K562 (cell line): ENCODE results near the gene DPEP2NB.

ENCODE experiments used
- GTF2F1 ChIP-seq: IDR thresholded peaks from 2 replicates; pipeline ENCODE4 v1.6.1; 2011; ENCODE audit warnings: low read depth, low read length, improper control_type of control experiment
- NRF1 ChIP-seq, 2 experiments: fragments of 450-650 bp; IDR thresholded peaks in 1 of 2; conservative IDR thresholded peaks in 1 of 2; 2 replicates each; pipeline ENCODE4 v1.6.1; 2014; ENCODE audit warnings: mild to moderate bottlenecking in 2 of 2
- PHF8 ChIP-seq: fragments of 200-600 bp; sonication (generic); IDR thresholded peaks from 2 replicates; pipeline ENCODE4 v1.6.1; 2012; ENCODE audit warnings: mixed run types, mild to moderate bottlenecking, inconsistent platforms, low read length, moderate library complexity, borderline replicate concordance
- POLR2A ChIP-seq: fragments of 450-650 bp; conservative IDR thresholded peaks from 2 replicates; pipeline ENCODE4 v1.6.1; 2016
- POLR2AphosphoS5 ChIP-seq: IDR thresholded peaks from 2 replicates; pipeline ENCODE4 v1.6.1; 2011; ENCODE audit warnings: mild to moderate bottlenecking, low read depth, low read length, moderate library complexity; ENCODE audit not compliant: control insufficient read depth, insufficient read depth
- RCOR1 ChIP-seq, 2 experiments: IDR thresholded peaks; 2 replicates each; pipeline ENCODE4 v1.6.1; 2012; ENCODE audit warnings: low read depth in 2 of 2, low read length in 2 of 2, borderline replicate concordance in 1 of 2, improper control_type of control experiment in 1 of 2
- ZNF133 ChIP-seq: fragments of 250-450 bp; sonication (Bioruptor Pico); IDR thresholded peaks from 2 replicates; pipeline ENCODE4 v1.4.0; 2020; ENCODE audit warnings: mild to moderate bottlenecking
- ZNF175 ChIP-seq: fragments of 200-800 bp; sonication (Bioruptor generic); IDR thresholded peaks from 2 replicates; pipeline ENCODE4 v1.6.1; 2016; ENCODE audit warnings: low read depth, mild to moderate bottlenecking, missing genetic modification characterization, missing compliant biosample characterization
- TF ChIP-seq, protein P1 (sequence below): sonication (generic); formaldehyde crosslinking; IDR thresholded peaks from 2 replicates; pipeline ENCODE4 v1.8.0; 2022; ENCODE audit warnings: missing genetic modification reagents, mild to moderate bottlenecking, borderline replicate concordance

GRCh38 chr16:67977469-67978227 is 38.1 kb downstream of the DPEP2NB start:
- TF ChIP-seq NRF1 (conservative IDR thresholded peaks at IDR 0.05 in 1 of 2, IDR thresholded peaks at IDR 0.05 in 1 of 2): no peak
- TF ChIP-seq PHF8: no peak
- no peak for TF ChIP-seq POLR2AphosphoS5
- no peak for TF ChIP-seq ZNF175
- TF ChIP-seq RCOR1 (IDR thresholded peaks at IDR 0.05; ENCODE audit: borderline replicate concordance in 1 of 2, low read depth in 2 of 2, low read length in 2 of 2): no peak
- no peak for TF ChIP-seq ZNF133 (CRISPR knock-in tag)
- no peak for TF ChIP-seq POLR2A
- TF ChIP-seq, protein P1, sequence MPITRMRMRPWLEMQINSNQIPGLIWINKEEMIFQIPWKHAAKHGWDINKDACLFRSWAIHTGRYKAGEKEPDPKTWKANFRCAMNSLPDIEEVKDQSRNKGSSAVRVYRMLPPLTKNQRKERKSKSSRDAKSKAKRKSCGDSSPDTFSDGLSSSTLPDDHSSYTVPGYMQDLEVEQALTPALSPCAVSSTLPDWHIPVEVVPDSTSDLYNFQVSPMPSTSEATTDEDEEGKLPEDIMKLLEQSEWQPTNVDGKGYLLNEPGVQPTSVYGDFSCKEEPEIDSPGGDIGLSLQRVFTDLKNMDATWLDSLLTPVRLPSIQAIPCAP (CRISPR knock-in tag): no peak
- TF ChIP-seq GTF2F1: no peak
